Muscle layer of duodenum (tissue), 2 donors: ENCODE data around the gene TMEM39B.
A peak's percentile ranks its signal among the peaks of the same experiment; 100 is the strongest.

Experiments used
- H3K27ac ChIP-seq: one replicate; pipeline ENCODE4 v1.7.0; 2013; ENCODE audit warnings: mild to moderate bottlenecking, low read length
- H3K27me3 ChIP-seq: one replicate; pipeline ENCODE4 v1.7.0; 2013; ENCODE audit warnings: low read depth, mild to moderate bottlenecking, control low read depth, low read length
- H3K36me3 ChIP-seq, 2 donors: one replicate each; pipeline ENCODE4 v1.7.0; 2013; ENCODE audit warnings: low read length in 2 of 2, control low read depth in 1 of 2, mild to moderate bottlenecking in 1 of 2; ENCODE audit not compliant: insufficient read depth in 2 of 2, control insufficient read depth in 1 of 2
- H3K4me1 ChIP-seq, 2 donors: one replicate each; pipeline ENCODE4 v1.7.0; 2013; ENCODE audit warnings: low read length in 2 of 2, mild to moderate bottlenecking in 2 of 2, control low read depth in 1 of 2, moderate library complexity in 1 of 2; ENCODE audit not compliant: insufficient read depth in 2 of 2, control insufficient read depth in 1 of 2
- H3K4me3 ChIP-seq, 2 donors: one replicate each; pipeline ENCODE4 v1.7.0; 2013; ENCODE audit warnings: low read length in 2 of 2, low read depth in 1 of 2, mild to moderate bottlenecking in 1 of 2
- H3K9me3 ChIP-seq, 2 donors: one replicate each; pipeline ENCODE4 v1.7.0; 2013; ENCODE audit warnings: low read length in 2 of 2, control low read depth in 1 of 2, mild to moderate bottlenecking in 1 of 2; ENCODE audit not compliant: control insufficient read depth in 1 of 2
- donor health status: healthy.

Gene TMEM39B

GRCh38 chr1:32072622-32073298 is at the start of gene TMEM39B:
TMEM39B (plus strand) TSS chr1:32072939; CDS start chr1:32073048, 109 bp downstream.
- H3K4me1 ChIP-seq: peaks cover 3 to 11% of the 10 kb centered on the region in 2 donors
- no peaks in the 10 kb centered on the region for H3K27me3 ChIP-seq
- no peaks in the 10 kb centered on the region for H3K9me3 ChIP-seq
- peak within 1 kb of the TSS; percentile 86 to 88 for H3K4me3 ChIP-seq
- peak within 1 kb of the TSS; percentile 79 for H3K27ac ChIP-seq
- H3K36me3 ChIP-seq: peaks cover 13 to 17% of the 10 kb centered on the region in 2 donors

GRCh38 chr1:32023351-32023750 is 49.4 kb upstream of the TMEM39B start:
- Histone ChIP-seq H3K9me3 (no peaks in the 10 kb centered on the region), H3K4me1 (peaks cover 7 to 30% of the 10 kb centered on the region in 2 donors), H3K27me3 (no peaks in the 10 kb centered on the region), H3K36me3 (peaks cover 0 to 5% of the 10 kb centered on the region in 2 donors), H3K27ac (no peak overlapping the region), H3K4me3 (no peak overlapping the region)

- Histone ChIP-seq H3K9me3 (no peaks in the 10 kb centered on the region), H3K4me3 (no peak overlapping the region), H3K27ac (no peak overlapping the region), H3K27me3 (no peaks in the 10 kb centered on the region), H3K4me1 (peaks cover 2 to 15% of the 10 kb centered on the region in 2 donors), H3K36me3 (peaks cover 3 to 8% of the 10 kb centered on the region in 2 donors)
Measured at GRCh38 chr1:32025515-32025914, 47.2 kb upstream of the TMEM39B start.

GRCh38 chr1:32028746-32029145 is 44.0 kb upstream of the TMEM39B start:
- H3K27ac ChIP-seq: no peak overlapping the region
- H3K36me3 ChIP-seq: peaks cover 24 to 31% of the 10 kb centered on the region in 2 donors
- H3K27me3 ChIP-seq: no peaks in the 10 kb centered on the region
- peaks cover 14 to 17% of the 10 kb centered on the region in 2 donors for H3K4me1 ChIP-seq
- no peak overlapping the region for H3K4me3 ChIP-seq
- no peaks in the 10 kb centered on the region for H3K9me3 ChIP-seq

GRCh38 chr1:32031578-32032274 is 41.0 kb upstream of the TMEM39B start:
- Histone ChIP-seq H3K27me3 (no peaks in the 10 kb centered on the region), H3K4me3 (peak overlapping the region in 1 of 2 donors; percentile 32), H3K9me3 (no peaks in the 10 kb centered on the region), H3K36me3 (peaks cover 40 to 45% of the 10 kb centered on the region in 2 donors), H3K4me1 (peaks cover 11 to 14% of the 10 kb centered on the region in 2 donors), H3K27ac (peak overlapping the region; percentile 57)

GRCh38 chr1:32032275-32032615 is 40.5 kb upstream of the TMEM39B start:
- Histone ChIP-seq H3K27ac (peak overlapping the region; percentile 57), H3K4me1 (peaks cover 11 to 13% of the 10 kb centered on the region in 2 donors), H3K27me3 (no peaks in the 10 kb centered on the region), H3K4me3 (peak overlapping the region; percentile 14 to 32), H3K9me3 (no peaks in the 10 kb centered on the region), H3K36me3 (peaks cover 44 to 50% of the 10 kb centered on the region in 2 donors)

GRCh38 chr1:32035119-32035518 is 37.6 kb upstream of the TMEM39B start:
- Histone ChIP-seq H3K36me3 (peaks cover 68 to 77% of the 10 kb centered on the region in 2 donors), H3K27me3 (no peaks in the 10 kb centered on the region)

GRCh38 chr1:32040711-32041110 is 32.0 kb upstream of the TMEM39B start:
- Histone ChIP-seq H3K4me3 (no peak overlapping the region), H3K27me3 (no peaks in the 10 kb centered on the region), H3K27ac (no peak overlapping the region), H3K36me3 (peaks cover 66 to 74% of the 10 kb centered on the region in 2 donors), H3K9me3 (no peaks in the 10 kb centered on the region), H3K4me1 (no peaks in the 10 kb centered on the region)

More at GRCh38 chr1:32035119-32035518, 37.6 kb upstream of the TMEM39B start:
- H3K9me3 ChIP-seq: no peaks in the 10 kb centered on the region
- peaks cover 8 to 11% of the 10 kb centered on the region in 2 donors for H3K4me1 ChIP-seq
- H3K4me3 ChIP-seq: no peak overlapping the region
- no peak overlapping the region for H3K27ac ChIP-seq

- H3K36me3 ChIP-seq: peaks cover 68 to 77% of the 10 kb centered on the region in 2 donors
- H3K27ac ChIP-seq: no peak overlapping the region
- no peak overlapping the region for H3K4me3 ChIP-seq
Measured at GRCh38 chr1:32042330-32042729, 30.4 kb upstream of the TMEM39B start.

GRCh38 chr1:32044234-32044633 is 28.5 kb upstream of the TMEM39B start:
- H3K27ac ChIP-seq: no peak overlapping the region
- H3K4me3 ChIP-seq: no peak overlapping the region
- peaks cover 59 to 77% of the 10 kb centered on the region in 2 donors for H3K36me3 ChIP-seq
- H3K27me3 ChIP-seq: no peaks in the 10 kb centered on the region
- H3K9me3 ChIP-seq: no peaks in the 10 kb centered on the region
- H3K4me1 ChIP-seq: no peaks in the 10 kb centered on the region

More at GRCh38 chr1:32042330-32042729, 30.4 kb upstream of the TMEM39B start:
- no peaks in the 10 kb centered on the region for H3K27me3 ChIP-seq
- no peaks in the 10 kb centered on the region for H3K4me1 ChIP-seq
- H3K9me3 ChIP-seq: no peaks in the 10 kb centered on the region

GRCh38 chr1:32045772-32046171 is 27.0 kb upstream of the TMEM39B start:
- peaks cover 48 to 69% of the 10 kb centered on the region in 2 donors for H3K36me3 ChIP-seq
- no peaks in the 10 kb centered on the region for H3K4me1 ChIP-seq
- H3K27ac ChIP-seq: no peak overlapping the region
- H3K9me3 ChIP-seq: no peaks in the 10 kb centered on the region
- H3K27me3 ChIP-seq: no peaks in the 10 kb centered on the region
- H3K4me3 ChIP-seq: no peak overlapping the region
